GM23338 (cell line): ENCODE results near the gene PLEKHS1. TPM values are rescaled to one million over a fixed set of nuclear protein-coding genes. Genes with fewer than 3 reads are reported as not detected.

Experiments
- ATAC-seq: fragments of 200-7000 bp; cut with Tn5 transposase; 3 replicates; pipeline ENCODE4 v1.9.1; 2020
- DNase-seq: peaks from one replicate; pipeline ENCODE4 v3.0.0-alpha.2; 2015; ENCODE audit warnings: low spot score
- H2AFZ ChIP-seq: fragments of 200-600 bp; sonication (generic); 2 replicates; pipeline ENCODE4 v1.8.0; 2016; ENCODE audit warnings: antibody characterized with exemption, mild to moderate bottlenecking, moderate library complexity
- H3F3A ChIP-seq: fragments of 200-600 bp; sonication (generic); replicated peaks from 2 replicates; pipeline ENCODE4 v1.8.0; 2017; ENCODE audit warnings: antibody characterized with exemption, mixed run types, low read depth
- H3K27ac ChIP-seq: fragments of 200-600 bp; sonication (generic); 2 replicates; pipeline ENCODE4 v1.6.1; 2016; ENCODE audit warnings: low read depth
- H3K27me3 ChIP-seq: fragments of 200-600 bp; sonication (generic); 2 replicates; pipeline ENCODE4 v1.8.0; 2016; ENCODE audit warnings: mild to moderate bottlenecking, mixed run types, moderate library complexity; ENCODE audit not compliant: insufficient read depth
- H3K36me3 ChIP-seq: fragments of 200-600 bp; sonication (generic); 2 replicates; pipeline ENCODE4 v1.8.0; 2016; ENCODE audit warnings: mild to moderate bottlenecking; ENCODE audit not compliant: insufficient read depth
- H3K4me1 ChIP-seq: fragments of 200-600 bp; sonication (generic); 2 replicates; pipeline ENCODE4 v1.8.0; 2016; ENCODE audit warnings: mild to moderate bottlenecking, moderate library complexity; ENCODE audit not compliant: insufficient read depth
- H3K4me2 ChIP-seq: fragments of 200-600 bp; sonication (generic); 2 replicates; pipeline ENCODE4 v1.7.1; 2017; ENCODE audit warnings: mixed run types
- H3K4me3 ChIP-seq: fragments of 200-600 bp; sonication (generic); 2 replicates; pipeline ENCODE4 v1.6.1; 2016; ENCODE audit warnings: mixed run types
- H3K79me2 ChIP-seq: fragments of 200-600 bp; sonication (generic); replicated peaks from 2 replicates; pipeline ENCODE4 v1.8.0; 2017; ENCODE audit warnings: mild to moderate bottlenecking; ENCODE audit not compliant: insufficient read depth
- H3K9me2 ChIP-seq: fragments of 200-600 bp; sonication (generic); 2 replicates; pipeline ENCODE4 v1.8.0; 2017; ENCODE audit not compliant: insufficient read depth
- H4K20me1 ChIP-seq: fragments of 200-600 bp; sonication (generic); replicated peaks from 2 replicates; pipeline ENCODE4 v1.8.0; 2017; ENCODE audit warnings: mild to moderate bottlenecking; ENCODE audit not compliant: insufficient read depth
- H3K27ac Mint-ChIP-seq: 2 replicates; pipeline ENCODE4 v1.8.0; 2020; ENCODE audit warnings: inconsistent platforms, mild to moderate bottlenecking, moderate library complexity, mixed read lengths
- H3K27me3 Mint-ChIP-seq: 3 replicates; pipeline ENCODE4 v1.8.0; 2022; ENCODE audit warnings: low read depth, mild to moderate bottlenecking, moderate library complexity, mixed read lengths, inconsistent platforms; ENCODE audit not compliant: insufficient read depth, poor library complexity
- H3K36me3 Mint-ChIP-seq: 3 replicates; pipeline ENCODE4 v1.8.0; 2021; ENCODE audit warnings: low read depth, mild to moderate bottlenecking, inconsistent platforms, moderate library complexity, mixed read lengths
- H3K4me1 Mint-ChIP-seq: 3 replicates; pipeline ENCODE4 v1.8.0; 2020; ENCODE audit warnings: mild to moderate bottlenecking, inconsistent platforms, mixed read lengths
- H3K4me3 Mint-ChIP-seq: 3 replicates; pipeline ENCODE4 v1.8.0; 2021; ENCODE audit warnings: moderate library complexity, mild to moderate bottlenecking, inconsistent platforms, mixed read lengths
- H3K9me3 Mint-ChIP-seq: 3 replicates; pipeline ENCODE4 v1.8.0; 2020; ENCODE audit warnings: moderate library complexity, mild to moderate bottlenecking, inconsistent platforms, mixed read lengths
- CREB1 ChIP-seq: fragments of 250-450 bp; sonication (Bioruptor Pico); IDR thresholded peaks from 2 replicates; pipeline ENCODE4 v1.5.0; 2020; ENCODE audit warnings: low read depth, mild to moderate bottlenecking, moderate library complexity
- EZH2 ChIP-seq: fragments of 200-600 bp; sonication (generic); IDR thresholded peaks from one replicate; pipeline ENCODE4 v1.8.0; 2017; ENCODE audit warnings: antibody characterized with exemption, mild to moderate bottlenecking, low read depth; ENCODE audit not compliant: unreplicated experiment
- NANOG ChIP-seq: IDR thresholded peaks from 2 replicates; pipeline ENCODE4 v1.6.1; 2016; ENCODE audit warnings: antibody characterized with exemption, borderline replicate concordance
- POLR2AphosphoS5 ChIP-seq: IDR thresholded peaks from 2 replicates; pipeline ENCODE4 v1.6.1; 2016; ENCODE audit warnings: antibody characterized with exemption, low read depth
- STAT1 ChIP-seq: IDR thresholded peaks from one replicate; pipeline ENCODE4 v1.6.1; 2016; ENCODE audit warnings: antibody characterized with exemption; ENCODE audit not compliant: unreplicated experiment
- ZNF114 ChIP-seq: fragments of 250-450 bp; sonication (Bioruptor Pico); IDR thresholded peaks from 2 replicates; pipeline ENCODE4 v1.5.0; 2020; ENCODE audit warnings: mild to moderate bottlenecking, moderate library complexity
- ZNF331 ChIP-seq: fragments of 250-450 bp; sonication (Bioruptor Pico); IDR thresholded peaks from 2 replicates; pipeline ENCODE4 v1.5.0; 2020; ENCODE audit warnings: low read depth, mild to moderate bottlenecking, moderate library complexity
- polyA plus RNA-seq: library from polyadenylated mRNA; unstranded; fragments of >200 nt; fragmentation: Nextera tagmentation; extraction: Ambion mirVana; gene quantifications from 2 replicates; pipeline ENCODE4 v1.2.1, GENCODE V29; 2016
- total RNA-seq: library from RNA; depleted of rRNA; stranded (reverse); fragments of >200 nt; shearing (Covaris generic); gene quantifications from 2 replicates; pipeline ENCODE4 v1.2.3, GENCODE V29; 2014
- TF ChIP-seq, protein P1 (sequence below): IDR thresholded peaks from one replicate; pipeline ENCODE4 v1.6.1; 2018; ENCODE audit warnings: antibody characterized with exemption; ENCODE audit not compliant: unreplicated experiment
- TF ChIP-seq, protein P2 (sequence below): IDR thresholded peaks from 2 replicates; pipeline ENCODE4 v1.6.1; 2016; ENCODE audit warnings: antibody characterized with exemption
- TF ChIP-seq, protein P3 (sequence below): fragments of 250-450 bp; sonication (Bioruptor Pico); IDR thresholded peaks from 2 replicates; pipeline ENCODE4 v1.5.0; 2020; ENCODE audit warnings: mild to moderate bottlenecking, moderate library complexity

PLEKHS1 gene
- total and polyA plus RNA-seq, 2 experiments from 2014 or later, result not detected

DNA sequence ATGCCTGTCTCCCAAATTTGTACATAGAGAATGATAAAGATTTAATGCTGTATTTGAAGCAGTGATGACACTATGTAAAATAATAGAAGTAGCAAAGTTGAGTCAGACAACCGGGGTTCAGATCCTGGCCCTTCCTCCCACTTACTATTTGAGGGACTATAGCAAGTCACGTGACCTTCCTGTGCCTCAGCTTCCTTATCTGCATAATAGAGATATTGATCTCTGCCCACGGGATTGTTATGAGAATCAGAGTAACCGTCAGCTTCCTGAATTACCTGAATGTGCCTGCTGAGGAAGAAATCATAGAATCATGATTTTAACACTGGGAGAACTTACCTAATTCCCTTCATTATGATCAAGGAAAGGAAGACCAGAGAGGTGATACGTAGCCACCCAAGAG lies 44.9 kb upstream of the PLEKHS1 start:
- Mint-ChIP-seq H3K4me1 (peaks cover 55% of the 10 kb centered on the region), H3K27me3 (peaks cover 9% of the 10 kb centered on the region), H3K36me3 (no peaks in the 10 kb centered on the region), H3K9me3 (no peaks in the 10 kb centered on the region; the same call in 2 of the 3 replicates), H3K4me3 (no peak overlapping the region), H3K27ac (no peak overlapping the region)
- Histone ChIP-seq H3K4me3 (no peak overlapping the region), H3K36me3 (no peaks in the 10 kb centered on the region), H4K20me1 (peaks cover 3% of the 10 kb centered on the region; the same call in 1 of the 2 replicates), H3K4me2 (no peak overlapping the region), H3K79me2 (no peaks in the 10 kb centered on the region), H3K27me3 (no peaks in the 10 kb centered on the region), H3F3A (no peaks in the 10 kb centered on the region), H2AFZ (no peak overlapping the region), H3K9me2 (no peaks in the 10 kb centered on the region), H3K27ac (no peak overlapping the region), H3K4me1 (peaks cover 30% of the 10 kb centered on the region)
- TF ChIP-seq, protein P1, sequence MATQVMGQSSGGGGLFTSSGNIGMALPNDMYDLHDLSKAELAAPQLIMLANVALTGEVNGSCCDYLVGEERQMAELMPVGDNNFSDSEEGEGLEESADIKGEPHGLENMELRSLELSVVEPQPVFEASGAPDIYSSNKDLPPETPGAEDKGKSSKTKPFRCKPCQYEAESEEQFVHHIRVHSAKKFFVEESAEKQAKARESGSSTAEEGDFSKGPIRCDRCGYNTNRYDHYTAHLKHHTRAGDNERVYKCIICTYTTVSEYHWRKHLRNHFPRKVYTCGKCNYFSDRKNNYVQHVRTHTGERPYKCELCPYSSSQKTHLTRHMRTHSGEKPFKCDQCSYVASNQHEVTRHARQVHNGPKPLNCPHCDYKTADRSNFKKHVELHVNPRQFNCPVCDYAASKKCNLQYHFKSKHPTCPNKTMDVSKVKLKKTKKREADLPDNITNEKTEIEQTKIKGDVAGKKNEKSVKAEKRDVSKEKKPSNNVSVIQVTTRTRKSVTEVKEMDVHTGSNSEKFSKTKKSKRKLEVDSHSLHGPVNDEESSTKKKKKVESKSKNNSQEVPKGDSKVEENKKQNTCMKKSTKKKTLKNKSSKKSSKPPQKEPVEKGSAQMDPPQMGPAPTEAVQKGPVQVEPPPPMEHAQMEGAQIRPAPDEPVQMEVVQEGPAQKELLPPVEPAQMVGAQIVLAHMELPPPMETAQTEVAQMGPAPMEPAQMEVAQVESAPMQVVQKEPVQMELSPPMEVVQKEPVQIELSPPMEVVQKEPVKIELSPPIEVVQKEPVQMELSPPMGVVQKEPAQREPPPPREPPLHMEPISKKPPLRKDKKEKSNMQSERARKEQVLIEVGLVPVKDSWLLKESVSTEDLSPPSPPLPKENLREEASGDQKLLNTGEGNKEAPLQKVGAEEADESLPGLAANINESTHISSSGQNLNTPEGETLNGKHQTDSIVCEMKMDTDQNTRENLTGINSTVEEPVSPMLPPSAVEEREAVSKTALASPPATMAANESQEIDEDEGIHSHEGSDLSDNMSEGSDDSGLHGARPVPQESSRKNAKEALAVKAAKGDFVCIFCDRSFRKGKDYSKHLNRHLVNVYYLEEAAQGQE, result no peak
- TF ChIP-seq ZNF114 (no peak), POLR2AphosphoS5 (no peak), STAT1 (no peak), ZNF331 (no peak), CREB1 (CRISPR knock-in tag) (no peak)
- TF ChIP-seq, protein P2, sequence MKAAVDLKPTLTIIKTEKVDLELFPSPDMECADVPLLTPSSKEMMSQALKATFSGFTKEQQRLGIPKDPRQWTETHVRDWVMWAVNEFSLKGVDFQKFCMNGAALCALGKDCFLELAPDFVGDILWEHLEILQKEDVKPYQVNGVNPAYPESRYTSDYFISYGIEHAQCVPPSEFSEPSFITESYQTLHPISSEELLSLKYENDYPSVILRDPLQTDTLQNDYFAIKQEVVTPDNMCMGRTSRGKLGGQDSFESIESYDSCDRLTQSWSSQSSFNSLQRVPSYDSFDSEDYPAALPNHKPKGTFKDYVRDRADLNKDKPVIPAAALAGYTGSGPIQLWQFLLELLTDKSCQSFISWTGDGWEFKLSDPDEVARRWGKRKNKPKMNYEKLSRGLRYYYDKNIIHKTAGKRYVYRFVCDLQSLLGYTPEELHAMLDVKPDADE, result no peak
- ATAC-seq (no peak), DNase-seq (no peak)

- peaks cover 35% of the 10 kb centered on the region for H3K4me1 ChIP-seq
- H3K36me3 ChIP-seq, result no peaks in the 10 kb centered on the region
- peaks cover 9% of the 10 kb centered on the region for H3K27me3 Mint-ChIP-seq
- ATAC-seq, result no peak
- no peak overlapping the region for H2AFZ ChIP-seq
- no peaks in the 10 kb centered on the region for H3K27me3 ChIP-seq
- 0 out of 2 replicates have a peak overlapping the region, but pooled peaks have one; percentile 68 for H3K4me2 ChIP-seq
- H3K4me3 Mint-ChIP-seq, result peak overlapping the region; percentile 55; the same call in 1 of the 3 replicates
- no peak overlapping the region for H3K27ac ChIP-seq
- no peak for DNase-seq
- no peaks in the 10 kb centered on the region for H3K36me3 Mint-ChIP-seq
- no peaks in the 10 kb centered on the region for H3K9me2 ChIP-seq
- H3K27ac Mint-ChIP-seq, result peak overlapping the region; percentile 19; the same call in 1 of the 2 replicates
- no peaks in the 10 kb centered on the region; the same call in 2 of the 3 replicates for H3K9me3 Mint-ChIP-seq
- no peak overlapping the region for H3K4me3 ChIP-seq
- 0 out of 2 replicates have a peak, but pooled peaks cover 3% of the 10 kb centered on the region for H4K20me1 ChIP-seq
- H3K79me2 ChIP-seq, result no peaks in the 10 kb centered on the region
- H3F3A ChIP-seq, result no peaks in the 10 kb centered on the region
- H3K4me1 Mint-ChIP-seq, result peaks cover 72% of the 10 kb centered on the region
- TF ChIP-seq NANOG (no peak), ZNF114 (no peak), EZH2 (no peak), POLR2AphosphoS5 (no peak), CREB1 (CRISPR knock-in tag) (no peak)
- TF ChIP-seq, protein P3, sequence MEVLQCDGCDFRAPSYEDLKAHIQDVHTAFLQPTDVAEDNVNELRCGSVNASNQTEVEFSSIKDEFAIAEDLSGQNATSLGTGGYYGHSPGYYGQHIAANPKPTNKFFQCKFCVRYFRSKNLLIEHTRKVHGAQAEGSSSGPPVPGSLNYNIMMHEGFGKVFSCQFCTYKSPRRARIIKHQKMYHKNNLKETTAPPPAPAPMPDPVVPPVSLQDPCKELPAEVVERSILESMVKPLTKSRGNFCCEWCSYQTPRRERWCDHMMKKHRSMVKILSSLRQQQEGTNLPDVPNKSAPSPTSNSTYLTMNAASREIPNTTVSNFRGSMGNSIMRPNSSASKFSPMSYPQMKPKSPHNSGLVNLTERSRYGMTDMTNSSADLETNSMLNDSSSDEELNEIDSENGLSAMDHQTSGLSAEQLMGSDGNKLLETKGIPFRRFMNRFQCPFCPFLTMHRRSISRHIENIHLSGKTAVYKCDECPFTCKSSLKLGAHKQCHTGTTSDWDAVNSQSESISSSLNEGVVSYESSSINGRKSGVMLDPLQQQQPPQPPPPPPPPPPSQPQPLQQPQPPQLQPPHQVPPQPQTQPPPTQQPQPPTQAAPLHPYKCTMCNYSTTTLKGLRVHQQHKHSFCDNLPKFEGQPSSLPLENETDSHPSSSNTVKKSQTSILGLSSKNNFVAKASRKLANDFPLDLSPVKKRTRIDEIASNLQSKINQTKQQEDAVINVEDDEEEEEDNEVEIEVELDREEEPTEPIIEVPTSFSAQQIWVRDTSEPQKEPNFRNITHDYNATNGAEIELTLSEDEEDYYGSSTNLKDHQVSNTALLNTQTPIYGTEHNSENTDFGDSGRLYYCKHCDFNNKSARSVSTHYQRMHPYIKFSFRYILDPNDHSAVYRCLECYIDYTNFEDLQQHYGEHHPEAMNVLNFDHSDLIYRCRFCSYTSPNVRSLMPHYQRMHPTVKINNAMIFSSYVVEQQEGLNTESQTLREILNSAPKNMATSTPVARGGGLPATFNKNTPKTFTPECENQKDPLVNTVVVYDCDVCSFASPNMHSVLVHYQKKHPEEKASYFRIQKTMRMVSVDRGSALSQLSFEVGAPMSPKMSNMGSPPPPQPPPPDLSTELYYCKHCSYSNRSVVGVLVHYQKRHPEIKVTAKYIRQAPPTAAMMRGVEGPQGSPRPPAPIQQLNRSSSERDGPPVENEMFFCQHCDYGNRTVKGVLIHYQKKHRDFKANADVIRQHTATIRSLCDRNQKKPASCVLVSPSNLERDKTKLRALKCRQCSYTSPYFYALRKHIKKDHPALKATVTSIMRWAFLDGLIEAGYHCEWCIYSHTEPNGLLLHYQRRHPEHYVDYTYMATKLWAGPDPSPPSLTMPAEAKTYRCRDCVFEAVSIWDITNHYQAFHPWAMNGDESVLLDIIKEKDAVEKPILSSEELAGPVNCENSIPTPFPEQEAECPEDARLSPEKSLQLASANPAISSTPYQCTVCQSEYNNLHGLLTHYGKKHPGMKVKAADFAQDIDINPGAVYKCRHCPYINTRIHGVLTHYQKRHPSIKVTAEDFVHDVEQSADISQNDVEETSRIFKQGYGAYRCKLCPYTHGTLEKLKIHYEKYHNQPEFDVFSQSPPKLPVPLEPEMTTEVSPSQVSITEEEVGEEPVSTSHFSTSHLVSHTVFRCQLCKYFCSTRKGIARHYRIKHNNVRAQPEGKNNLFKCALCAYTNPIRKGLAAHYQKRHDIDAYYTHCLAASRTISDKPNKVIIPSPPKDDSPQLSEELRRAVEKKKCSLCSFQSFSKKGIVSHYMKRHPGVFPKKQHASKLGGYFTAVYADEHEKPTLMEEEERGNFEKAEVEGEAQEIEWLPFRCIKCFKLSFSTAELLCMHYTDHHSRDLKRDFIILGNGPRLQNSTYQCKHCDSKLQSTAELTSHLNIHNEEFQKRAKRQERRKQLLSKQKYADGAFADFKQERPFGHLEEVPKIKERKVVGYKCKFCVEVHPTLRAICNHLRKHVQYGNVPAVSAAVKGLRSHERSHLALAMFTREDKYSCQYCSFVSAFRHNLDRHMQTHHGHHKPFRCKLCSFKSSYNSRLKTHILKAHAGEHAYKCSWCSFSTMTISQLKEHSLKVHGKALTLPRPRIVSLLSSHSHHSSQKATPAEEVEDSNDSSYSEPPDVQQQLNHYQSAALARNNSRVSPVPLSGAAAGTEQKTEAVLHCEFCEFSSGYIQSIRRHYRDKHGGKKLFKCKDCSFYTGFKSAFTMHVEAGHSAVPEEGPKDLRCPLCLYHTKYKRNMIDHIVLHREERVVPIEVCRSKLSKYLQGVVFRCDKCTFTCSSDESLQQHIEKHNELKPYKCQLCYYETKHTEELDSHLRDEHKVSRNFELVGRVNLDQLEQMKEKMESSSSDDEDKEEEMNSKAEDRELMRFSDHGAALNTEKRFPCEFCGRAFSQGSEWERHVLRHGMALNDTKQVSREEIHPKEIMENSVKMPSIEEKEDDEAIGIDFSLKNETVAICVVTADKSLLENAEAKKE (CRISPR knock-in tag), result no peak
These were observed 42.8 kb upstream of the PLEKHS1 start for GRCh38 chr10:113708640-113709039.
